OCI-LY7 (cell line): Measurements from ENCODE around the gene GNB1.

ENCODE experiments used
- EZH2phosphoT487 ChIP-seq: fragments of 200-600 bp; sonication (generic); IDR thresholded peaks from 2 replicates; pipeline ENCODE4 v1.6.1; 2018; ENCODE audit warnings: low read depth, borderline replicate concordance, mild to moderate bottlenecking, mixed run types, antibody characterized with exemption, low read length, moderate library complexity, mixed read lengths
- TF ChIP-seq, protein P1 (sequence below): fragments of 200-600 bp; sonication (generic); conservative IDR thresholded peaks from 2 replicates; pipeline ENCODE4 v1.5.1; 2014; ENCODE audit warnings: mild to moderate bottlenecking, antibody characterized with exemption, low read length, moderate library complexity, mixed read lengths

DNA sequence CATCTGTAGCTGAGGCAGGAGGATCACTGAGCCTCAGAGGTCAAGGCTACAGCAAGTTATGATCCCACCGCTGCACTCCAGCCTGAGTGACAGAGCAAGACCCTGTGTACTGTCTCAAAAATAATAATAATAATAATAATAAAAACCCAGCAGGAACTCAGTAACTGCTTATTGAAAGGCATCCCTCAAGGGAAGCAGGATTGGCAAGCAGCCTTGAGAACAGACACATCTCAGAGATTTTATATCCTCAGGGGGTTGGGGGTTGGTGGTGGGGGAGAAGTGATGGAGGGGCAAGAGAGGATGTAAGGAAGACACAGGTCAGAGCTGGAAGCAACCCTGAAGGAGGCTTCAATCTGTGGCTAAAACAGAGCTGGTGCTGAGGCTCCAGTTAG, 29.6 kb downstream of the GNB1 start:
- TF ChIP-seq, protein P1, sequence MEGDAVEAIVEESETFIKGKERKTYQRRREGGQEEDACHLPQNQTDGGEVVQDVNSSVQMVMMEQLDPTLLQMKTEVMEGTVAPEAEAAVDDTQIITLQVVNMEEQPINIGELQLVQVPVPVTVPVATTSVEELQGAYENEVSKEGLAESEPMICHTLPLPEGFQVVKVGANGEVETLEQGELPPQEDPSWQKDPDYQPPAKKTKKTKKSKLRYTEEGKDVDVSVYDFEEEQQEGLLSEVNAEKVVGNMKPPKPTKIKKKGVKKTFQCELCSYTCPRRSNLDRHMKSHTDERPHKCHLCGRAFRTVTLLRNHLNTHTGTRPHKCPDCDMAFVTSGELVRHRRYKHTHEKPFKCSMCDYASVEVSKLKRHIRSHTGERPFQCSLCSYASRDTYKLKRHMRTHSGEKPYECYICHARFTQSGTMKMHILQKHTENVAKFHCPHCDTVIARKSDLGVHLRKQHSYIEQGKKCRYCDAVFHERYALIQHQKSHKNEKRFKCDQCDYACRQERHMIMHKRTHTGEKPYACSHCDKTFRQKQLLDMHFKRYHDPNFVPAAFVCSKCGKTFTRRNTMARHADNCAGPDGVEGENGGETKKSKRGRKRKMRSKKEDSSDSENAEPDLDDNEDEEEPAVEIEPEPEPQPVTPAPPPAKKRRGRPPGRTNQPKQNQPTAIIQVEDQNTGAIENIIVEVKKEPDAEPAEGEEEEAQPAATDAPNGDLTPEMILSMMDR: no peak
- no peak for TF ChIP-seq EZH2phosphoT487
